GM21381 (cell line): ENCODE results near the gene RBCK1.

Source experiments
- ATAC-seq: cut with Tn5 transposase; IDR thresholded peaks from one replicate; pipeline ENCODE4 v1.9.1; 2021; ENCODE audit warnings: mild to moderate bottlenecking, moderate library complexity; ENCODE audit not compliant: unreplicated experiment

RBCK1 gene

GRCh38 chr20:397432-398237, 10.5 kb upstream of the RBCK1 start:
- ATAC-seq: no peak

GRCh38 chr20:399182-399707, 8.9 kb upstream of the RBCK1 start:
- no peak for ATAC-seq

GRCh38 chr20:400128-400453, 8.0 kb upstream of the RBCK1 start:
- ATAC-seq: no peak

GRCh38 chr20:400454-401275, 7.4 kb upstream of the RBCK1 start:
- no peak for ATAC-seq

GRCh38 chr20:401682-402495, 6.2 kb upstream of the RBCK1 start:
- no peak for ATAC-seq

GRCh38 chr20:402496-402885, 5.6 kb upstream of the RBCK1 start:
- no peak for ATAC-seq

- no peak for ATAC-seq
Measured at GRCh38 chr20:402898-403581, 5.1 kb upstream of the RBCK1 start.

- no peak for ATAC-seq
Measured at GRCh38 chr20:403582-403957, 4.5 kb upstream of the RBCK1 start.

- ATAC-seq: no peak
Measured at GRCh38 chr20:404088-404487, 4.0 kb upstream of the RBCK1 start.

- no peak for ATAC-seq
Measured at GRCh38 chr20:406200-407132, 1.6 kb upstream of the RBCK1 start.

GRCh38 chr20:407133-407952, 756 bp upstream of the RBCK1 start:
- ATAC-seq: peak; percentile 68

- peak; percentile 8 for ATAC-seq
Measured at GRCh38 chr20:408843-409696, 971 bp downstream of the RBCK1 start.

GRCh38 chr20:409697-410559, 1.8 kb downstream of the RBCK1 start:
- ATAC-seq: no peak

- no peak for ATAC-seq
Measured at GRCh38 chr20:412081-412480, 4.0 kb downstream of the RBCK1 start.

GRCh38 chr20:414161-414560, 6.1 kb downstream of the RBCK1 start:
- no peak for ATAC-seq

GRCh38 chr20:415820-416322, 7.8 kb downstream of the RBCK1 start:
- no peak for ATAC-seq
